Measurements from ENCODE around the gene ABO.
"Not testable (repeated sequence)": the region's sequence is repeated elsewhere in the genome, so short reads cannot be mapped to it uniquely, and the experiment has no call there.

ABO gene

GRCh38 chr9:133286523-133286922 is 11.5 kb upstream of the ABO start:
- no peak for DNase-seq

DNA sequence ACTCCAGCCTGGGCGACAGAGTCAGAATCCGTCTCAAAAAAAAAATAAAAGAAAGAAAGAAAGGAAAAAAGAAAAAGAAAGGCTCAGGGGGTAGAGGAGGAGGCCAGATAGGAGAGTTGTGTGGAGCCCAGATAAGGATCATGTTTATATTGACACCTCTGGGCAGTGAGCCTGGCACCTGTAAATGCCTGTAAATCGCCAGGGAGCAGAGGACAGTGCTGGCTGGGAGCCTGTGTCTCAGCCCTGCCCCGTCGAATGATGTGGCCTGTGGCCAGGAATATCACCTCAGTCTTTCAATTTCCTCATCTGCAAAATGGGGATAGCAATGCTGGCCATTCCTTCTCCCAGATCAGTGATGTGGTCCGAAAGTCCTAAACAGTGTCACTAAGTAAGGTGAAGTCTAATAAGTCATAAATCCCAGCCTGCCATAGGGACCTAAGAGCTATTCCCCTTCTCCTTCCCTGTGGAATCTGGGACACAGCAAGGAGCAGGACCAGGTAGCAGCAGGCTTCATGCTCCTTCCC is 10.3 kb upstream of the ABO start:
- DNase-seq = no peak

DNA sequence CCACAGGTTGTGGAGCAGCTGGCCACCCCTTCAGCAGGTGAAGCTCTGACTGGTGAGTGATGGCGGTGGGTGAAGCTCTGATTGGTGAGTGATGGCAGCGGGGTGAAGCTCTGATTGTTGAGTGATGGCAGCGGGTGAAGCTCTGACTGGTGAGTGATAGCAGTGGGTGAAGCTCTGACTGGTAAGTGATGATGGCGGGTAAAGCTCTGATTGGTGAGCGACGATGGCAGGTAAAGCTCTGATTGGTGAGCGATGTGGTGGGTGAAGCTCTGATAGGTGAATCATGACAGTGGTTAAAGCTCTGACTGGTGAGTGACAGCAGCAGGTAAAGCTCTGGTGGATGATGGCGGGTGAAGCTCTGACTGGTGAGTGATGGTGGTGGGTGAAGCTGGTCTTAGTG is 9.4 kb upstream of the ABO start:
- DNase-seq = no peak

- not testable (repeated sequence) for DNase-seq
Measured at GRCh38 chr9:133283255-133284032, 8.4 kb upstream of the ABO start.

- no peak for DNase-seq
Measured at GRCh38 chr9:133282464-133283238, 7.7 kb upstream of the ABO start.

- no peak for DNase-seq
Measured at GRCh38 chr9:133280392-133280791, 5.4 kb upstream of the ABO start.

- DNase-seq = no peak
Measured at GRCh38 chr9:133278161-133279114, 3.4 kb upstream of the ABO start.

GRCh38 chr9:133277467-133277866 is 2.5 kb upstream of the ABO start:
- DNase-seq = no peak

- no peak for DNase-seq
Measured at GRCh38 chr9:133276923-133277322, 1.9 kb upstream of the ABO start.

GRCh38 chr9:133276001-133276884 is 1.2 kb upstream of the ABO start:
- no peak for DNase-seq

DNA sequence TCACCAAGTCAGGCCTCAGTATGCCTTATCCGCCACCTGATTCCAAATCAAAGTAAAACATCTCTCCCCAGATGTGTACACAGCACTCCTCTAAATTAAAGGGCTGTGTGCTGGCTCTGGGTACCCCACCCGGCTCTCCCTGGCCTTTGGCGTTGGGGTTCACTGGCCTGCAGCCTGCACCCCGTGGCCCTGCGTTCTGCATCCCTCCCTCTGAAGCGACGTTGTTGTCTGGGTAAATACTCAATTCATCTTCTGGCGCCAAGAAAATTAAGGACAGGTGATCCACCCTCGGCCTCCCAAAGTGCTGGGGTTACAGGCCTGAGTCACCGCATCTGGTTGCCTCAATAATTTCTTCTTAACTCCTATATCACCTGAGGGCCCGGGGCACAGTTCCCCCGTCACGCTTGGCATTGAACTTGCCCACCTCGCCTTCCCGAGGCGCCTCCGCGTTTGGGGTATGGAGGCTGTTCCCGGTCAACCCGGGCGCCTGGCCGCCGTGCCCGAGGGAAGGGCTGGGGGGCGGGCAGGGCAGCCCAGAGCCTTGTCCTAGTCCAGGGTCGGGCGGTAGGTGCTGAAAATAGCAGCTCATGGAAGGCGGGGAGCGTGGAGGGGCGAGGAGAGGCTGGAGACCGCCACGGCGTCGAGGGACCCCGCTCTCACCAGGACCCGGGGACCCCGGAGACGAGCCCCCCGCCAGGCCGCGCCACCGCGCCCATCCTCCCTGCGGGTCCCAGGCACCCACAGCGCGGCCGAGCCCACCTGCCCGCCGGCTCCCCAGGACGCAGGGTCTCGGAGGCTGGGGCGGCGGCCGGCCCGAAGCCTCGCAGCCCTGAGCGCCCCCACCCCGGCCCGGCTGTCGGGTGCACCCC is 531 bp downstream of the ABO start:
- no peak for DNase-seq

GRCh38 chr9:133273819-133274218 is 1.2 kb downstream of the ABO start:
- DNase-seq = no peak

- no peak for DNase-seq
Measured at GRCh38 chr9:133273098-133273497, 1.9 kb downstream of the ABO start.

GRCh38 chr9:133269537-133270362 is 5.3 kb downstream of the ABO start:
- no peak for DNase-seq

DNA sequence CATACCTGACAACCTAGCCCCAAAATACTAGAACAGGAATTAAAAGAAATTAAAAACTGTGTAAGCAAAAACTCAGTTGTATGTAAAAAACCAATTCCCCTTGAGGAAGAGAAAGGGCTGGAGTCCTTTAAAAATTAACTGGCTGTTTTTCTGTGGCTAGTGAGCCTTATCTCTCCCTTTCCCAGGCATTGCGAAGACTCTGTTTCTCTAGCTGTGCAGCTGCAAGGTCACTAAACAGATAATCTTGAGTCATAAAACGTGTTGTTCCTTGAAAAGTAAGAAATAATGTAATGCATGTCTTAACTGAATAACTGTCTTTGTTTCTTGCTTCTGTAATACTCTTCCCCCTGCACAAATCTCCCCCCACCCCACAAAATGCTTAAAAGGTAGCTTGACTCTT is 5.9 kb downstream of the ABO start:
- DNase-seq = not testable (repeated sequence)

DNA sequence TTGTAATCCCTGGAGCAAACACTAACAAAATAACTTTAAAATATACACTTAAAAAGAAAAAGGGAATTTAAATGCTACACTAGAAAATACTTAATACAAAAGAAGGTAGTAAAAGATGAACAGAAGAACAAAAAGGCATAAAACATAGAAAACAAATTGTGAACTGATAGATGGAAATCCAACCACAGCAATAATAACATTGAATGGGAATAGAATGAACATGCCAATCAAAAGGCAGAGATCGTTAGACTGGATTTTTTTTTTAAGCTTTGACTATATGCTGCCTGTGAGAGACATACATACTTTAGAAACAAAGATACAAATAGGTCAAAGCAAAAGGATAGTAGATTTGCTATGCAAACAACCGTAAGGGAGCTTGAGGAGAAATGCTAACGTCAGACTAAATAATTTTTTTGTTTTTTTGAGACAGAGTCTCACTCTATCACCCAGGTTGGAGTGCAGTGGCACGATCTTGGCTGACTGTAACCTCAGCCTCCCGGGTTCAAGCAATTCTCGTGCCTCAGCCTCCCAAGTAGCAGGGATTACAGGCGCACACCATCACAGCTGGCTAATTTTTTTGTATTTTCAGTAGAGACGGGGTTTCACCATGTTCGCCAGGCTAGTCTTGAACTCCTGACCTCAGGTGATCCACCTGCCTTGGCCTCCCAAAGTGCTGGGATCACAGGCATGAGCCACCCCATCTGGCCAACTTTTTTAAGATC is 6.5 kb downstream of the ABO start:
- no peak for DNase-seq

DNA sequence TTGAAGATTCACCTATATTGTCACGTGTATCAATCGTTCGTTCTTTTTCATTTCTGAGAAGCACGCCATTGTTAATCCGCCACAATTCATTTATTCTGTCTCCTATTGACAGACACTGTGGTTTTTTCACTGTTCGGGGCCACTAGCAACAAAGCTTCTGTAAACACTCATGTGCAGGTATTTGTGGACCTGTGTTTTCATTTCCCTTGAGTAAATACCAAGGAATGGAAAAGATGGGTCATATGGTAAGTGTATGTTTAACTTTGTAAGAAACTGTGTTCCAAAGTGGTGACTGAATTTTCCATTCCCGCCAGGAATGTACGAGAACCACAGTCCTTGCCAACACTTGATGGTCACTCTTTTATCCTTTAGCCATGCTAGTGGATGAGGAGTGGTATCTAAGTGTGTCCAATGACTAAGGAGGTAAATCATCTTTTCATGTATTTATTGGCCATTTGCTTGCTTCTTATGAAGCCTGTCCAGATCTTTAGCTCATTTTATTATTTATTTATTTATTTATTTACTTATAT is 10.7 kb downstream of the ABO start:
- no peak for DNase-seq

DNA sequence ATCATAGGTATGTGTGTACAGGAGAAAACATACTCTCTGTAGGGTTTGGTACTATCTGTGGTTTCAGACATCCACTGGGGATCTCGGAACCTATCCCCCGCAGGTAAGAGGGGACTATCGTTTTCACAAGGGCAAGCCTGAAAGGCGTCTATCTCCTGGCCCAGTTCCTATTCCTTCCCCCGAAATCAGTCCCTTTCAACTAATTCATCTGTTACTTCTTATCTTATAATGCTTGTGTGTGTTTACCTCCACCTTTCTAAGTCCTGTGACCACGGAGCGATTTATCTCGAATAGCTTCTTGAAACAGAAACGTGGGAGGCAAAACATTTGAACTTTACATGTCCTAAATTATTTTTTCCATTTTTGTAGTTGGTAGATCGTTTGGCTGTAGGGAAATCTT is 11.4 kb downstream of the ABO start:
- no peak for DNase-seq

DNA sequence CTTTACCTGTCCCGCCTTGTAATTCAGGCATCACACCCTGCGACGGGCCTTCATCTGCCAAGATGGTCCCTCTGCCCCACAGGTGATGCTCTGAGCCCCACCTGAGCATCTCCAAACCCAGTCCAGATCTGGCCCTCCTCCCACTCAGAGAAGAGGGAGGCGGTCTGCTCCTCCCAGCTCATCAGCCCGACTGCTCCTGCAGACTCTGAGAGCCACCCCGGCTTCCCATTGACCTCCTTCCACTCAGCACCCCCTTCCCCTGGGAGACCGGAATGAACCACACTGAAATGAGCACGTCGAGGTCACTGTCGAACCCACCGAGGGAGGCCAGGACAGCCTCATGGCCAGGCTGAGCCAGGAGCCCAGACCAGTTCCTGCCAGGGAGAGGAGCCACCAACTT is 12.8 kb downstream of the ABO start:
- DNase-seq = no peak

Data from effector CD4-positive, alpha-beta T cell (primary cell).